SK-N-MC (cell line): ENCODE data around the gene GRK6.
"Not testable (repeated sequence)": the region's sequence is repeated elsewhere in the genome, so short reads cannot be mapped to it uniquely, and the experiment has no call there.

Experiments used
- EZH2 ChIP-seq: fragments of 200-600 bp; sonication (generic); IDR thresholded peaks from one replicate; pipeline ENCODE4 v1.6.1; 2017; ENCODE audit warnings: antibody characterized with exemption
- FOXP2 ChIP-seq: optimal IDR thresholded peaks from 2 replicates; pipeline ENCODE3; 2011; ENCODE audit warnings: mild to moderate bottlenecking, moderate library complexity; ENCODE audit not compliant: insufficient read depth; ENCODE audit errors: extremely low read length, control extremely low read depth
- POLR2AphosphoS5 ChIP-seq: IDR thresholded peaks from 2 replicates; pipeline ENCODE4 v1.6.1; 2012; ENCODE audit warnings: mild to moderate bottlenecking, low read depth, low read length, borderline replicate concordance

GRCh38 chr5:177485753-177486152 lies 59.3 kb downstream of the GRK6 start:
- not testable (repeated sequence) for TF ChIP-seq EZH2, POLR2AphosphoS5, FOXP2
